T-helper 9 cell (primary cell): ENCODE measurements around the gene COL15A1.
"Not testable (repeated sequence)": the region's sequence is repeated elsewhere in the genome, so short reads cannot be mapped to it uniquely, and the experiment has no call there.

Experiments used
- DNase-seq: peaks from one replicate; pipeline ENCODE4 v3.0.0-alpha.2; 2020
- total RNA-seq, 2 donors: gene quantifications; one replicate each; lab custom pipeline; 2026; lab: John Stamatoyannopoulos, UW

COL15A1 gene
- 0 to 0.24 reads per million in 2 donors for total RNA-seq

DNA sequence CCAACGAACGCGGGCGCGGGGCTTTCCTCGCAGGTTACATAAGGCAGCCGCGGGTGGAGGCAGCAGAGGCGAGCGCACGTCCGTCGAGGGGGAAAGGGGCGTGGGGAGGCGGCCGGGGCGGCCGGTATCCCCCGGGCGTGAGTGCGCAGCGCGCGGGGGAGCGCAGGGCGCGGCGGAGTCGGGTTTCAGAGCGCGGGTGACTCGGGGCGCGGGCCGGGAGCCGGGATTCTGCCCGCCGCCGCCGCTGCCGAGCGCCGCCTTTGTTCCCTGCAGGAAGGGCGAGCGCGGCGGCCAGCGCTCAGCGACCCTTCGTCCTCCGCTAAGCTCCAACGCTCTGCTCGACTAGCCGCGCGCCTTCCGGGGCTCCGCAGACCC, at the start of gene COL15A1:
TSS of gene COL15A1 (plus strand) at position 226 of the 375 bp plus-strand sequence. CDS start 155 bp downstream, outside the sequence.
- no peak for DNase-seq

GRCh38 chr9:98894171-98894570, 49.5 kb upstream of the COL15A1 start:
- no peak for DNase-seq

- DNase-seq: no peak
Measured at GRCh38 chr9:98894761-98895160, 48.9 kb upstream of the COL15A1 start.

GRCh38 chr9:98896632-98897031, 47.1 kb upstream of the COL15A1 start:
- no peak for DNase-seq

GRCh38 chr9:98897745-98898144, 46.0 kb upstream of the COL15A1 start:
- no peak for DNase-seq

DNA sequence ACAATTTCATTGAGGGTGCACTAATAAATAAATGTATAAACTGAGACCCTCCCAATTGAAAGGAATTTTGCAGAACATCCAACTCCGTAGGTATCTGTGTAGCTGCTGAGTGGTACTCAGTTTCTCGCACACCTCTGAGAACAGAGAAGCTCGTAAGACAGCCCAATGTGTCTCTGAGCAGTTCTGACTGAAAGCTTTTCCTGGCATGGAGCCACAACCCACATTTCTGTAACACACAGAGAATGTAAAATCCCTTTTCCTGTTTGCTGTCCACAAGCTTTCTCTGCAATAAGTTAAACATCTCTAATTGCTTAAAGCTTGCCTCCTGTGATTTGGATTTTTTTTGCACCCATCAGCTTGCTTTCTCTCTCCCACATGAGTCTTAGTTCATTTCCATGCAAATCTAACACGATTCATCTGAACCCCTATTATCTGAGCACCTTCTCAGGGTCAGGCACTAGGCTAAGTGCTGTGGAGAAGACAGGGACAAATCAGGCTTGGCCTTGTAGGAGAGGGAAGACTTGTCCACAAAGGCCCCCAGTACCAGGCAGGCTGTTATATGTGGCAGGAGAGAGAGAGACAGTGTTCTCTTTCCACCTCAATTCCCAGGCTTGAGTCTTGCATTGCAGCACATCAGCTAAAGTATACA, 44.2 kb upstream of the COL15A1 start:
- DNase-seq: no peak

DNA sequence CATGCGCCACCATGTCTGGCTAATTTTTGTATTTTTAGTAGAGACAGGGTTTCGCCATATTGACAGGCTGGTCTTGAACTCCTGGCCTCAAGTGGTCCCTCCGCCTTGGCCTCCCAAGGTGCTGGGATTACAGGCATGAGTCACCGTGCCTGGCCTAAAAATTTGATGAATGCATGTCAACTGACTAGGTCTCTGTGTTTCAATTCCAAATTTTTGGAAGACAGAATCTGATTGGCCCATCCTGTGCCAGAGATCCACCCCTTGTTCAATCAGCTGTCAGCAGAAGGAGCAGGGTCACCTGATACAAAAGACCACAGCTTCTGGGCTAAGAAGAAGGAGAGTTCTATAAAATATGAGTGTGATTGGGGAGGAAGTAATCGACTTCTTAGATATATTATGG, 43.5 kb upstream of the COL15A1 start:
- DNase-seq: no peak

GRCh38 chr9:98900725-98901124, 43.0 kb upstream of the COL15A1 start:
- no peak for DNase-seq

GRCh38 chr9:98901843-98902242, 41.9 kb upstream of the COL15A1 start:
- DNase-seq: not testable (repeated sequence)

DNA sequence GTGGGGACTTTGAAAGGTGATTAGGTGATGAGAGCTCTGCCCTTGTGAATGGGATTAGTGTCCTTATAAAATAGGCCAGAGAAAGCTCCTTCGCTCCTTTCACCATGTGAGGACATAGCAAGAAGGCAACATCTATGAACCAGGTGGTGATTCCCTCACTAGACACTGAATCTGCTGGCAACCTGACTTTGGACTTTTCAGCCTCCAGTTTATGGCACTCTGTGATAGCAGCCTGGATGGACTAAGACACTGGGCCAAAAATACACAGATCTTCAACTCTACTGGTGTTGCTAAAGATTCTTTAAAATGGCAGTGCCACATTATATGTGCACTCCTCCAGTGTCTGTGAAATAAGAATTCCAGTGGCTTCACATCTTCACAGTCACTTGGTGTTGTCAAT, 41.2 kb upstream of the COL15A1 start:
- DNase-seq: no peak

DNA sequence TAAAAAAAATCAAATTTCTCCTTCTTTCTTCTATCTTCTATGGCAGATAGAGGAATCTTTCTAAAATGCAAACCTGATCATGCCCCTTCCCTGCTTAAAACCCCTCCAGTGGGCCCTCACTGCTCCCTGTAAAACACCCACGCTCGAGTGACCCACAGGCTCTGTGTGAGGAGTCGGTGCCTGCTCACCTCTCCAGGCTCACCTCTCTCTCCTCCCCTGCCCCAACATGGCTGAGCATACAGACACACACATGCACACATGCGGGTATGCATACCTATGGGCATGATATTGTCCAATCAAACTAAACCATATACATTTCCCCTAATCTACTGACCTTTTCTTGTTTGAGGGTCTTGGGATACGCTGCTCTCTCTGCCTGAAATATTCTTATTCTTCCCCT, 40.8 kb upstream of the COL15A1 start:
- DNase-seq: no peak

DNA sequence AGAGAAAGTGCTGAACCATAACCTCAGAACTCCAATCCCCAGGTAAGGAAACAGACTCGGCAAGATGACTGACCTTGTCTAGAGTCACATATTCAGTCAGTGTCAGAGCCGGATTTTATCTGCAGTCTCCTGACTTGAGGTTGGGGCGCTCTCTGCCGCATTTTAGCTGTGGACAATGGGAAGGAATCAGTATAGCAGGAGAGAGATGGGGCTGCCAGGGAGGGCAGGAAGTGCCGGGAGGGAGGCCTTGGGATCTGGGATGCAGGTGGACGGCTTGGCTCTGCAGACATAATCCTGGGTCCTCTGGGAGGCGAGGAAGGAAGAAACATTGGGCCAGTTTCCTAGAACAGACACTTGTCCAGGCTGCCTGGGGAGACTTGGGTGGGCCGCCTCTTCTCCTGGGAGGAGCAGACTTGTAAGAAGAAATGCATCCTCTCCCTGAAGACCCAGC, 39.7 kb upstream of the COL15A1 start:
- no peak for DNase-seq

DNA sequence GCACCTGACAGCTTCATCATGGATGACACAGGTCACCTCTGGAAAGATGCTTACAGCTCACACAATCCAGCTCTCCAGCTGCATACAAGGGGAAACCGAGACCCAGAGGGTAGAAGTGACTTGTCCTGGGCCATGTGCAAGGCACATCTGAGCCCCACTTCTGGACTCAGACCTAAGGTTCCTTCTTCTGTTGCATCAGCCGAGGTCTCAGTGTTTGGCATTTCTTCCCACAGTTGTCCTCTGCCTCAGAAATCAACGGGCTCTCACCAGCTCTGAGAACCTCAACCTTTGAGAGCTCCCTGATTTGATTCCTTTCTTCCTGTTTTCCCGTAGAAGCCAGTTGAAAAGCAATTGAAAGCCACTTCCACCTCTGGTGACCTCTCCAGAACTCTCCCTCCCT, 38.7 kb upstream of the COL15A1 start:
- no peak for DNase-seq

DNA sequence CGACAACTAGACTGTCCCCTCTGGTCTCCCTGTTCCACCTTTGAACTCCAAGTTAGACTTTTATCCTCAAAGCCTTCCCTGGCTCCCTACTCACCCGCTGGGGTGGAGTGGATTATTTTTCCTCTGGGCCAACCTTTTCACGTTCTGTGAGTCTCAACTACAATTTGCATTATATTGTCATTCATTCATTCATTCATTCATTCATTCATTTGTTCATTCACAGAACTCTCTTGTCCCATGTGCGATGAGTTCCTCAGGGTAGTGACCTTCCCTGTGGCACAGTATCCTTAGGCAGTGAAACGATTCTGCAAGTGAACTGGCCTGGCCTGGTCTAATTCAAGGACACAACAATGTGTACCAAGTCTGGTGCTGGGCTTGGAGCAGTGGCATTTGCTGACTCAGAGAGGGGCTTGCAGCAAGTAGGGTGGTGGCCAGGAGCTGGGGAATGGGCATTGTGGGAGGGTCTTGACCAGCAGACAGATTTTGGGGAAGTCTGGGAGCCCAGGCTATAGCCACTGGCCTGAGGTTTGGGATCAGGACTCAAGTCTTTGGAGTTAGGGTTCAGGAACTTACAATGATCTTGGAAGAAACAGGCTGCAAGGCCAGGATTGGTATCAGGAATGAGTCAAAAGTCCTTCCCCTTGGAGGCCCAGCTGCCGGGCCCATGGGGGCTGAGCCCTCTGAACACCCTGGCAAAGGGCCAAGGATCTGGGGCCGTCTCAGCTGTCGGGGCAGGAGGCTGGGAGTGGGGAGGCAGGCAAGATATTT, 37.2 kb upstream of the COL15A1 start:
- DNase-seq: no peak

DNA sequence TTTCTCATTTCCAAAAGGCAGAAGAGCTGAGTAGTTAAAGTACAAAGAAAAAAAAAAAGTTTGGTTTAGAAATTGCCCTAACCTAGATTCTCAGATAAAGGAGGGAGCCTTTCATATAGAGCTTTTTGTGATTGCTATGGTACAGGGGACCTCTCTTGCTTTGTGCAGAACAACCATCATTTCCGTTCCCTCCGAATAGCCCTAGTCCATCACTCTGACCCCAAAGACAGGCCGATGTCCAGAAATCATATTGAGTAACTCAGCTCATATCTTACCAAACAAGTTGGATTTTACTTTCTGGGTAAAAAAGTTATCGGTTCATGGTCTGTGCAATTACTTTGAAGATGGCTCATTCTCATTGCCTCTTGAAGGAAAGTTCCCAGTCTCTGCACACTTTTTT, 36.7 kb upstream of the COL15A1 start:
- no peak for DNase-seq

DNA sequence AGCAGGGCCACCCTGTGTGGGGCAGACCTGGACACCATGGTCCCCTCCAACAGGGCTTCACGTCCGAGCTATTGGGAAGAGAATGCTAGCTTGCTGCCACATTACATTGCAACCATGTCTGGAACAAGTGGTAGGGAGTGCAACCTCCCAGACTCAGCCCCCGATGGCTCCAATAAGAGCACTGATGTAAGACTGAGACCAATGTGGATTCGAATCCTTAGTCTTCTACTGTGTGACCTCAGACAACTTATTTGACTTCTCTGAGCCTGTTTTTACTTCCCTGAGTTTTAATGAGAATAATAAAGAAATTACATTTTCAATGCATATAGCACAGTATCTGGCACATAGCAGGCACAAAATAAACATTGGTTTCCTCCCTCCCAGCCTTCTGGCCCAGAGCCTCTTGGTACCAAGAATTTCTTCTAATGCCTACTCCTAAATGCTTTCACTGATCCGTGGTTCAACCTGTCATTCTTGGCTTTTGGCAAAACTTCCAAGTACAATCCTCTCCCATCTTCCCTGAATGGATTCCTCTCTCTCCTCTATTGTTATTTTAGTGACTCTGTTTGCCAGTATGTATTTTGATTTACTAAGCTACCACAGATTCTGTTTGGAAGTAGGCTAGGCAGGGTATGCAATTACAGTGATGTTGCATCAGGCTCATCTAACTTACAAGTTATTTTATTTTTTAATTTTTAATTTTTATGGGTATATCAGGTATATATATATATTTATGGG, 34.6 kb upstream of the COL15A1 start:
- DNase-seq: no peak

- no peak for DNase-seq
Measured at GRCh38 chr9:98909935-98910334, 33.8 kb upstream of the COL15A1 start.

DNA sequence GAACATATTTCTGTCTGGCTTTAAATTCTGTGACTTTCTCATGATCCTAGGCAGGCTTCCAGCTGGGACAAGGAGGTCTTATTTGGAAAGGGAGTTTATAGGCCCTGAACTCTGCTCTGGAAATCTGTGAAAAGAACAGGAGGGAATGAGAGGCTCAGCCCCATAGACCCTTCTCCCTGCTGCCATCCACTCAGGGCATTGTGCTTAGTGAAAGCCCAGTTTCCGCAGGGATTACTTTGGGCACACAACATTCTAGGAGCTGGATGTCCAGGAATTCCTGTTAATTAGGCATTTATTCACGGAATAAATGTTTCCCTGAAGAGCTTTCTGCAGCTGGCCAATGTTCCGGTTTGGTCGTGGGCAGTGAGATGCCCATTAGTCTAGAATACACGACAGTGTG, 32.7 kb upstream of the COL15A1 start:
- no peak for DNase-seq

DNA sequence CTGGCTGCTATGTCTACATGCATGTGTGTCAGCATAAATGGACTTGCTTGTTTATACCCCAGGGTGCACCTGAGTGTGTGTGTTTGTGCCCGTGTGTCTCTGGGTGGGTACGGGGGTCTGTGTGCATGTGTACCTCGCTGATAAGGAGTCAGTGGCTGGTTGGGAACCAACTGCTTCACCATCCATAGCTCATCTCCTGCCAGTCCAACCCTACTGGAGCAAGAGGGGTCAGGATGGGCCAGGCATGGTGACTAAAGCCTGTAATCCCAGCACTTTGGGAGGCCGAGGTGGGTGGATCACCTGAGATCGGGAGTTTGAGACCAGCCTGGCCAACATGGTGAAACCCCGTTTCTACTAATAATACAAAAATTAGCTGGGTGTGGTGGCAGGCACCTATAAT, 32.0 kb upstream of the COL15A1 start:
- DNase-seq: not testable (repeated sequence)

DNA sequence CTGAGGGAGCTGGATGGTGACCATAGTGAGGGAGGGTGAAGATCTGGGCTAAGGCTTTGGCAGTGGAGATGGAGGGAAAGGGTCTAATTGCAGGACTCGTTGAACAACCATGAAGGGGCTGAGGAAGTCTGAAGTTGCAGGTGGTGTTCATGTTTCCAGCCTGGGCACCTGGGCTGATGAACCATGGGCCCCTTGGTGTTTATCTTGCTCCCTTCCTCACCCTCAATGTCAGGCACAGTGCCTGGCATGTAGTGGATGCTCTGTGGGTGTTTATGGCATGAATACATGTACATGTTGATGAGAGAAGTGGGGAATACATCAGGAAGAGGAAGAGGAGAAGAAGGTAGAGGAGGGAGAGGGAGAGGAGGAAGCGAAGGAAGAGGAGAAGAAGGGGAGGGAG, 31.3 kb upstream of the COL15A1 start:
- no peak for DNase-seq

GRCh38 chr9:98913044-98913443, 30.7 kb upstream of the COL15A1 start:
- no peak for DNase-seq

GRCh38 chr9:98913705-98914104, 30.0 kb upstream of the COL15A1 start:
- no peak for DNase-seq

- no peak for DNase-seq
Measured at GRCh38 chr9:98915599-98915998, 28.1 kb upstream of the COL15A1 start.

- DNase-seq: no peak
Measured at GRCh38 chr9:98916660-98917059, 27.0 kb upstream of the COL15A1 start.
